Fibroblast of skin of left biceps (primary cell): Measurements from ENCODE around the gene ACYP2.

Experiments used
- DNase-seq, 2 experiments: peaks; one replicate each; pipeline ENCODE4 v3.0.0-alpha.2; 2013; ENCODE audit warnings: low read depth in 2 of 2

The ACYP2 gene

GRCh38 chr2:54212456-54212855, 97.0 kb downstream of the ACYP2 start:
- DNase-seq = peak; percentile 87 to 88

GRCh38 chr2:54213082-54213481, 97.7 kb downstream of the ACYP2 start:
- DNase-seq = no peak

- no peak for DNase-seq
Observed at GRCh38 chr2:54224997-54225396, 109.6 kb downstream of the ACYP2 start.

- no peak for DNase-seq
Observed at GRCh38 chr2:54226260-54226659, 110.8 kb downstream of the ACYP2 start.

- no peak for DNase-seq
Observed at GRCh38 chr2:54227798-54228197, 112.4 kb downstream of the ACYP2 start.

- DNase-seq = no peak
Observed at GRCh38 chr2:54228945-54229344, 113.5 kb downstream of the ACYP2 start.

- no peak for DNase-seq
Observed at GRCh38 chr2:54233832-54234649, 118.6 kb downstream of the ACYP2 start.

GRCh38 chr2:54237428-54237827, 122.0 kb downstream of the ACYP2 start:
- no peak for DNase-seq

- peak; percentile 62 to 71 for DNase-seq
Observed at GRCh38 chr2:54239427-54239826, 124.0 kb downstream of the ACYP2 start.

- DNase-seq = no peak
Observed at GRCh38 chr2:54240515-54241469, 125.4 kb downstream of the ACYP2 start.

GRCh38 chr2:54247115-54247514, 131.7 kb downstream of the ACYP2 start:
- no peak for DNase-seq

- no peak for DNase-seq
Observed at GRCh38 chr2:54249629-54250028, 134.2 kb downstream of the ACYP2 start.

GRCh38 chr2:54254180-54254579, 138.8 kb downstream of the ACYP2 start:
- DNase-seq = no peak

- no peak for DNase-seq
Observed at GRCh38 chr2:54255230-54256090, 140.0 kb downstream of the ACYP2 start.

- no peak for DNase-seq
Observed at GRCh38 chr2:54256091-54256694, 140.8 kb downstream of the ACYP2 start, which contains the start of gene TSPYL6. TSPYL6 (minus strand) TSS chr2:54256229; CDS start chr2:54256151, 78 bp downstream.

GRCh38 chr2:54258166-54258565, 142.8 kb downstream of the ACYP2 start:
- peak in 1 of 2 experiments; percentile 19 for DNase-seq

- DNase-seq = no peak
Observed at GRCh38 chr2:54259413-54260240, 144.2 kb downstream of the ACYP2 start.

- DNase-seq = no peak
Observed at GRCh38 chr2:54260241-54260595, 144.8 kb downstream of the ACYP2 start.

- no peak for DNase-seq
Observed at GRCh38 chr2:54261537-54261936, 146.1 kb downstream of the ACYP2 start.

GRCh38 chr2:54262015-54262765, 146.8 kb downstream of the ACYP2 start:
- DNase-seq = no peak
